ENCODE measurements around the gene MRPS18A.
"Not testable (repeated sequence)": the region's sequence is repeated elsewhere in the genome, so short reads cannot be mapped to it uniquely, and the experiment has no call there.

Gene MRPS18A

DNA sequence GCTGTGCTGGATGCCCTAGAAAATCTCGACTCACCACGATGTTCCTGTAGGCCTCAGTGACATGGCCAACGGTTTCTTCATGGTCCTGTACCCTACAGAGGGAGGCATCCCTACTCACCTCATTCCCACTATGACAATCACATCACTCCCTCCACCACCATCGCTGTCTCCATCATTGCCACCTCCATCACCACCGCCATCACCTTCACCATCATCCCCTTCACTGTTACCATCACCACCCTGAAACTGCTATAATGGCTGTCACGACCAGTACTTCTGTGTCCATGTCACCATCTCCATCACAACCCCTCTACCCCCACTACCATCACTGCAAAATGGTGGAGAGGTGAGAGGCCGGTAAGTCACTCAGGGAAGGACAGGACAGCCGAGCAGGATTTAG lies 29.8 kb upstream of the MRPS18A start:
- DNase-seq (ENCODE audit: low read depth): no peak

DNA sequence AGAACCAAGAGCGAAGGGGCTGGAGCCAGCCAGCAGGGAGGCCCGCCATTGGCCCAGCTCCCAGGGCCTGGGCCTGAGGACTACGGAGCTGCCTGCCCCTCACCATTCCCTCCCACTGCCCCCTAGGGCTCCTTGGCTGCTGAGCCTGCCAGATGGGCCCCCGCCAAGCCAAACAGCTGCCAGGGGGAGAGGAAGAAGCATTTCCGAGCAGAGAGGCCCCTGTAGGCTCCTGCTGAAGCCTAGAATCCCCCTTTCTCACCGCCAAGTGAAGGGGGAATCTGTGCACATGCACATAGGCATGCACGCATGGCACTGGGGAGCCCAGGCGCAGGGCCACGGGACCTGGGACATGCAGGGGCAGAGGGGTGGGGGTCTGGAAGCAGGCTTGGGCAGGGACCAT lies 28.5 kb upstream of the MRPS18A start:
- DNase-seq (ENCODE audit: low read depth): no peak

DNA sequence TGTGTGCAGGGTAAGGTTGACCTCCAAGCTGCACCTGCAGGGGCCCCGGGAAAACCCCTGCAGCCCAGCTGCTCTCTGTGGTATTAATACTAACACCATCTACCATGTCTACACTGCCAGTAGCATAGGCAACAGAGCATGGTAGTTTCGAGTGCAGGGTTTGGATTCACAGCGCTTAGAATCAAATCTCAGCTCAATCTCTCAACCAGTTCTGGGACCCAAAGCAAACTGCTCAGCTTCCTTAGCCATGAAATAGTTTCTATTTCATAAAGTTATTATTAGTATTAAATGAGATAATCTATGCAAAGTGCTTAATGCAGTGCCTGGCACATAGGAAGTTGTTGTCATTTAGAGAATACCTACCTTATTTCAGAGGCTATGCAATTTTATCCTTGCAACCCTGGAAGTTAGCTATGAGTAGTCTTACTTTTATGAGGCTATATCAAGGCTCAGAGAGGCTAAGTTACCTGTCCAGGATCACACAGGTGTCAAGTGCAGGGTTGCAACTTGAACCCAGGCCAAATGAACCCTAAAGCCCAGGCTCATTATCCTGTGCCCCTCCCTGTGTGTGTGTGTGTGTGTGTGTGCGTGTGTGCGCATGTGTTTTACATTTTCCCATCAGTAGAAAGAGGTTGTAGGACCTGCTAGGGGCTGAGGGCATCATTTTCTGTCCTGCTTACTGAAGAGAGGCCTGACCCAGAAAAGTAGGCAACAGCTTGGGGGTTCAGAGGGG lies 27.6 kb upstream of the MRPS18A start:
- DNase-seq (ENCODE audit: low read depth): no peak

DNA sequence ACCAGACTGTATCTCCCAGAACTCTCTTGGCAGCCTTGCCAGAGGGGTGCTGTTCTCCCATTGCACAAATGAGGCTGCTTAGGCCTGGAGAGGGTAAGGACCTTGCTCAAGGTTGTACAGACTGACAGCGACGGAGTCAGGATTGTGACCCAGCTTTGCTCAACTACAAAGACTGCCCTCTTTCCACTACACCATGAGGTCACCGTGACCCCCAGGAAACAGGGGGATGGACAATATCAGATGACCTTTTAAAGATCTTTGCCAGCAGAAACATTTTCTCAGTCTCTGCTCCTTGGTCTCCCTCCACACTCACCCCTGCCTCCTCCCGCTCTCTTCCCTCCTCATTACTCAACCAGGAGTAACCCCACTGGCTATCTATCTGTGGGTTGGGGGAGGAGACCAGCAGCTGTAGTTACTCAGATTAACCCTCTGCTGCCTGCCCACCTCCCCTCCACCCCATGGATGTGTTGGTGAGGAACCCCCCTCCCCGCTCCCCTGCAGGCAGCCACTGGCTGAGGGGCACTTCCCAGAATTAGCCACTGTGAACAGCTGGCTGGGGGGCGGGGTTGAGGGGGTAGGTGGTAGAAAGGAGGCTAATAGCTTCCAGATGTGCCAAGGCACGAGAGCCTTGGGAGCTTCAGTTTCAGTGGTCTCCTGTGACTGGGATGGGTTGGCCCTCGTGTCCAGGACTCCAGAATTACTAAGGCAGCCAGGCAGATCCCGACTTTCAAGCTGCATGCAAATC lies 26.9 kb upstream of the MRPS18A start:
- no peak for DNase-seq (ENCODE audit: low read depth)

DNA sequence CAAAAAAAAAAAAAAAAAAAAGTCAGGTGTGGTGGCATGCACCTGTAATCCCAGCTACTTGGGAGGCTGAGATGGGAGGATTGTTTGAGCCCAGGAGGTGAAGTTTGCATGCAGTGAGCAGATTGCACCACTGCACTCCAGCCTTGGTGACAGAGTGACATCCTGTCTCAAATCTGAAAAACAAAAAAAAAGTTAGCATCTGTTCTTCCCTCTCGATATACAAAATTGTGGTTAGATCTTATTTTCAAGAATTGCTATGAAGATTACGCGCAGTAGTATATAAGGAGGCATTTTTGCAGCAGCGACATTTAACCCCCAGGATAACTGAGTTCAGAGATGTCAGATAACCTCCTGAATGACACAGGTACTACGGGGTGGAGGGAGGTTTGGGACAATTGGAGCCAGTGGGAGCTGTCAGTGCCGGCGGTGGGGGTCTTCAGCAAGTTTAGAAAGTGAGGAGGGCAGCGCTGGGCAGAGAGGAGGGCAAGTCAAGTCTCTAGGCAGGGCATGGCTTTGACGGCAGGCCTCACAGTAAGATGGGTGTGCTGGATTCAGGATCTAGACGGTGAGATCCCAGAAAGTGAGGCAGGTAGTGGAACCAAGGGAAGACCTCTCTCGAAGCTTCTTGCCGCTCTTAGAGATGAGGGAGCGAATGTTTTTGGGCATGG lies 26.2 kb upstream of the MRPS18A start:
- DNase-seq (ENCODE audit: low read depth): no peak

DNA sequence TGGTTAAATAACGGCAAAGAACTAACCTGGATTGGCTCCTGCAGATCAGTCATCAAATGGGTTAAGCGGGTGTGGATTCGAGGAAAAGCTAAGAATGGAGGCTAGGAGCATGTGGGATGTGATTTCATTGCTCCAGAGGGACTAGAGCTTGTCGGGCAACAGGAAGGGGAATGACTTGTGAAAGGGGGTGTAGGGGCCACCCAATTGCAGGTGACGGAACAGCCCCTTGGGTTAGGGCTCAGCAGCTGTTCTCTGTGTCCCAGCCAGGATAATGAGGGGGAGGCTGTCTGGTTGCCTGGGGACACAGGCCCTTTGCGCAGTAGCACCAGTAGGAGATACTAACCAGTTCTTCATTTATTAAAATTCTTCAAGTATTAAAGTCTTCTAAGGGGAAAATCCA lies 25.0 kb upstream of the MRPS18A start:
- no peak for DNase-seq (ENCODE audit: low read depth)

DNA sequence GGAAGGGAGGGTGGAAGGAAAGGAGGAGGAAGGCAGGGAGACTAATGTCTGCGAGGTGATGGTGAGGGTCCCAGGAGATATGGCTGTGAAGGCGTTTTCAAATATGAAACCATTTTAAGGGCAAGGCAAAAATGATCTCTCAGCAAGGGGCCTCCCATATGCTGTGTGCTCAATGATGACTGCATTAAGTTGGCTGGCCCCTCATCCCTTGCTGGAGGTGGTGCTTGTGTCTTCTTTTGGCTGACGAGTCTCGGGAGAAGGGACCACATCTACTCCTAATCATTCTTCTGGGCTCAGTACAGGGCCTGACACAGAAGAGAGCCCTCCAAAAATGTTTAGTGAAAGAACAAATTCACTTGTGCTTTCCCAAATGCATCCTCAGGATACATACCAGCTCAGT lies 23.0 kb upstream of the MRPS18A start:
- DNase-seq (ENCODE audit: low read depth): no peak

DNA sequence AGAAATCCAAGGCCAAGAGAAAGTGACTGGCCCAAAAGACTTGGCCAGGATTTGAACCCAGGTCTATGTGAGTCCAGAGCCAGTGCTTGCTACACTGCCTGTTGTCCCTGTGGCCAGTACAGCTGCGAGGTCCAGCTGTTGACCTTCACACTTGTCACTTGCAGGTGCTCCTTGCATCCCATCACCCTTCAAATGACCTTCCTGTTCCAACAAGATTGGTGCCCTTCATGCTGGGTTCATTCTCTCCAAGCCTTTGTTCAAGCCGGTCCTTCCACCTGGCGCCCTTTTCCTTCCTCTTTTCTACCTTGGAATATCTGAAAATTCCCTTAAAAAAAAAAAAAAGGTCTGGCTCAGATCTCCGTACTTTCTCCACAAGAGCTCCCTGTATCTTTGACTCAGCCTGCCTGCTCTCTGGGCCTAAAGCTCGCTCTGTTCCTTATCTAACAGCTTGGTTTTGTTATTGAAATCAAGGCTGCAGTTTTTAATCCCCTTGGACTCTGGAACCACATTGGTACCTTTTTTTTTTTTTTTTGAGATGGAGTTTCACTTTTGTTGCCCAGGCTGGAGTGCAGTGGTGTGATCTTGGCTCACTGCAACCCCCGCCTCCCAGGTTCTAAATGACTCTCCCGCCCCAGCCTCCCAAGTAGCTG lies 22.2 kb upstream of the MRPS18A start:
- DNase-seq (ENCODE audit: low read depth): no peak

DNA sequence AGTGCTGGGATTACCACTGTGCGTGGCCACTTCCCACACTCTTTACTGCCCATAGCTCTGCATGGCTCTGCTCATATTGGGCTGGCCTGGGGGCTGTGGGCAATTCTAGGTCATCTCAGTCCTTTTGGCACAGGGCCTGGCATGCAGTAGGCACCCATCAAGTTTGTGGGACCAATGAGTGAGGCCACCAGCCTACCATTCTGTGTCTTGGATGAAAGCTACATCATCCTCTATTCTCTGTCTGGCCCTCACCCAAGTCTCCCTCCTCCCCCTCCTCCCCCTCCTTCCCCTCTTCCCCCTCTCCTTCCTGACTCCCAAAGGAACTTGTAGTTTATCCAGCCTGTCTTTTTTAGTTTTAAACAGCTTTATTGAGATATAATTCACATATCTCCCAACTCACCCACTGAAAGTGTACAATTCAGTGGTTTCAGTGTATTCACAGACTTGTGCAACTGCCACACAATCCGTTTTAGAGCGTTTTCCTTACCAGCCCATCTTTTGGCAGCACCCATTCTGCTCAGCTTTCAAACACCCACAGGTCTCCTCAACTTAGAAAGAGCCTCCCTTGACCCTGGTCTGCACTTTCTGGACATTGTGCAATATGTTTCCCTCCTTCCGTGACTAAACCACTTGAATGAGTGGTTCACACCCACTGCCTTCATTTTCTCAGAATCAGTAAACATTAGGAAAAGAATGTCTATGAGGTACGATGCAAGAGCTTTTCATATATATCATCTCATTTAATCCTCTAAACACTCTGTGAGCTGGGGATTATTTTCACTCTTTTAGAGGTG lies 21.5 kb upstream of the MRPS18A start:
- no peak for DNase-seq (ENCODE audit: low read depth)

DNA sequence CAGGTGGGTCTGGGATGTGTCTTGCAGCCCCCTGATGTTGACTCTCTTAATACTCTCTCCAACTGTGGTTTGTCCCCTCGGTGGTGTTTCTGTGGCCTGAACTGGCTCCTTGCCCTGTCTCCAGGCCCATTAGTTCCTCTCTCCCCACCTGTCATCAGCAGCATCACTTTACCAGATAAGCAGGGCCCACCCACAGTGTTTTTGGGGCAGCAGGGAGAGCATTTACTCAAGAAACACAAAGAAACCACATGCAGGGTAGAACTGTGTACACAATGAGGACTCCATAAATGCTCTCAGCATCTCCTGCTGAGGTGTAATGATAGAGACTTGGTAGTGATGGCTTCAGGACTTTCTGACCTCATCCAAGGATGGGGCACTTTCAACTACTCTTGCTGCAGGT lies 20.2 kb upstream of the MRPS18A start:
- DNase-seq (ENCODE audit: low read depth): no peak

DNA sequence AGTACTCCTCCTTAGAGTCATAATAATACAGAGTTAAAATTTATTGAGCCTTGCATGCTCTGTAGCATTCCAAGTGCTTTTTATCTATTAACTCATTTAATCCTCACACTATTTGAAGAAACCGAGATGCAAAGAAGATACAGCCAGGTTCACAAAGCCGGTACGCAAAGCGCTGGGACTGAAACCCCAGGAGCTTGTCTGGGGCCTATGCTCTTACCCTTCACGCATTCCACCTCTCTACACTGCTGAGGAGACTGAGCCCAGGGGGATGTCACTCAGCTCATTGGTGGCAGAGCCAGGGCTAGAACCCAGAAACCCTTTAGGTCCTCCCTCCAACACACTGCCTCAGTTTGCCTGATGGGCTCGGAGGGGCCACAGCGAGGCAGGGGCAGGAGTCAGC lies 19.7 kb upstream of the MRPS18A start:
- DNase-seq (ENCODE audit: low read depth): no peak

DNA sequence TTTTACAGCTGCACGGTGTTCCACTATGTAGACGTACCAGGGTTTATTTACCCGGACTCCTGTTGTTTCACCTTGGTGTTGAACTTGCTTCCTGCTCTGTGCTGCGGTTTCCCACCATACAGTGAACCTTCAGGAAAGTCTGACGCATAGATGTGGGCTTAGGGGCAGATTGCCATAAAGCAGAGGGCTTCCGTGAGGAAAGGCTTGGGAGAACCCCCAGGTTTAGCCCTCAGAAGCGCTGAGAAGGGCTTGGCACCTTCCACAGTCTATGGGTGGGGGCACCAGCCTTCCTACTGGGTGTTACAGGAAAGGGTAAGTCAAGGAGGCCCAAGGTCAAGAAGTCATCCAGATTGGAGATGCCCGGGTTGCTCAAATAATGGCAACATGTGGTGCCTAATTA lies 19.2 kb upstream of the MRPS18A start:
- DNase-seq (ENCODE audit: low read depth): no peak

DNA sequence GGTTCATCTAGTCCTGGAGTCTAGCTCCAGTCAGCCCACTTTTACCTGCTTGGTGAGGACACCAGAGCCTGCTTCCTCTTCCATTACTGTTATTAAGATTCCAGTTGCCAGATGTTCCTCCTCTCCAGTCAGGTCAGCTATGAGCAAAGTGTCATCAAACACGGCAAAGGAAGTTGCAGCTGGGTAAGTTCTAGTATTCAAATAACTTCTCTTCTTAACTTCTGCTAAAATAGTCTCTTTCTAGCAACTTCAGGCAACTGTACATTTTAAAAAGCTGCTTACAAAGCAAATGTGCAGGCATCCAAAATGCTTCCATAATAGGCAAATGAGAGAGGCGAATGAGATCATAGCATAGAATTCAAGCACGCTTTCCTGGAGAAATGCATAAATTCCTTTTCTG lies 18.4 kb upstream of the MRPS18A start:
- DNase-seq (ENCODE audit: low read depth): no peak

DNA sequence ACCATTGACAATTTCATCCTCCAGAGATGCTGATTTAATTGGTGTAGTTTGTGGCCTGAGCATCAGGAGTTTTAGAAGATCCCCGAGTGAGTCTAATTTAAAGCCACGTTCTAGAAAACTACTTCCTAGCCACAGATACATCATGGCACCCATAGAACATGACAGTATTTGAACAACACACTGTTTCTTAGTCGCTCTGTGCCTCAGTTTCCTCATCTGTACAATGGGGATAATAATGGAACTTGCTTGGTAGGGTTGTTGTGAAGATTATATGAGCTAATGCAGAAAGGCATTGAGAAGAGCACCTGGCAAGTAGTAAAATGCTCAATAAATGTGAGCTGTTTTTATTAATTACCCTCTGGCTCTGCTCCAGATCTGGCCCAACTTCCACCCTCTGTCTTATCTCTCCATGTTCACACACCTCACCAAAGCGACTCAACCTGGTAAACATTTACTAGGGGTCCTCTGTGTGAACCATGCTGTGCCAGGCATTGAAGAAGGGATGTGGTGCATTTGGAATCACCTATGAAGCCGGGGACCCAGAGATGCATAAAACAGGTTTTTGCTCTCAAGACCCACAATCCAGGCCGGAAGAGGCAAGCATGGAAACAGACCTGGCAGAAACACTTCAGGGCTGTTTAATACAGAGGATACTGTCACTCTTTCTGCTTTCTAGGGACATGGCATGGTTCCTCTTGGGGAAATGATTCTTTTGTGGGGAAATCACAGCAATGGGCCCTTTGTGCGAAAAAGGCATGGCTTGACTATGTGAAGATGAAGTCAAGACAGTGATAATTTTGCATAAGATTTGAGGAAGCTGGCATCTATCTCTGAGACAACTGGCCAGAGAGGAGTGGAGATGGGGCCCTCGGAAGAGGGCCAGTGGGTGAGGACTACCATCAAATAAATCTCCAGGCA lies 16.2 kb upstream of the MRPS18A start:
- no peak for DNase-seq (ENCODE audit: low read depth)

DNA sequence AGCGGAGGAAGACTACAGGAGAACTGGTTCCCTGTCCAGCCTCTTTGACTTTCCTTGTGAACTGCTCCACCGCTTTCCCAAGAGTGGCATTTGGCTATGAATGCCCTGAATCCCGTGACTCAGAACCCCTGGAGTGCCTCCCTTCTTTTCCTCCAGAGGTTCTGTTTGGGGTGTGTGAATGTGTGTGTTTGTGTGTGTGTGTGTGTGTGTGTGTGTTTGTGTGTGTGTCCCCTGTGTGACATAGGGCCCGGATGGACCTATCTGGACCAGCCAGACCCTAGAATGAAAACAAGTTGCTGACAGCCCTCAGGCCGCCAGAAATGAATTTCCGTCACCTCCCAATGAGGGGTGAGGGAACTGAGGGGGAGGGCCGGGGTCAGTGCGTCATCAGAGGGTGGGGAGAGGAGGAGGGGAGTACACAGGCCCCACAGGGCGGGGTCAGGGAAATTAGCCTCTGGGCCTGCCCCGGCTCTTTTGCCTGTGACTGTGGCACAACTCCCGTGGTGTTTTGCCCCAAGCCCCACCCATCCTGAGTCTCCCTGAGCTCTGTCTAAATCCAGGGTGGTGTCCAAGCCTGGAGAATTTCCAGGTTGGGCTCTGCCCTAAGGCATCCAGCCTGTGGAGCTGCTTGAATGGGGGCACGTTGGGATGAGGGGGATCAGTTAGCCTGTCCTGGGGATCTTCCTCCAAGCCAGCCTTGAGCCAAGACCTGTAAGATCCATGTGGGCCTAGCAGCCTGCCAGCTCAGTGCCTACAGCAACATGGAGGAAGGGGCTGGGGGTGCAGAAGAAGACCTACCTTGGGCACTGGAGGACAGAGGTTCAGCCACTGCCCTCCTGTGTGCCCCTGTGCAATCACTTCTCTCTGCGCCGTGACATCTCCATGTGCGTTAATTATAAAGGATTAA lies 15.2 kb upstream of the MRPS18A start:
- no peak for DNase-seq (ENCODE audit: low read depth)

DNA sequence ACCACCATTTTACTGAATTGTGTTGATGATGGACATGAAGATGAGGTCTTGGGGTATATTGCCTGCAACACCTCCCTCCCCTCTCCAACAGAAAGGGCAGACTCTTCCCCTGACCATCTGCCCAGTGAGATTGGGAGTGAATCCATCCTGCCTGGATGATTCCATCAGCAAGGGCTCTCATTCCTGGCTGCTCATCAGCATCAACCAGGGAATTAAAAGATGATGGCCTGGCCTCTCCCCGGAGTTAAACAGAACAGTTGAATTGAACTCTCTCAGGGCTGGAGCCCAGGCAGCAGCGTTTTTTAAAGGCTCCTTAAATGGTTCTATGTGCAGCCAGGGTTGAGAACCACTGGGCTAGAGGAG lies 14.6 kb upstream of the MRPS18A start:
- no peak for DNase-seq (ENCODE audit: low read depth)

DNA sequence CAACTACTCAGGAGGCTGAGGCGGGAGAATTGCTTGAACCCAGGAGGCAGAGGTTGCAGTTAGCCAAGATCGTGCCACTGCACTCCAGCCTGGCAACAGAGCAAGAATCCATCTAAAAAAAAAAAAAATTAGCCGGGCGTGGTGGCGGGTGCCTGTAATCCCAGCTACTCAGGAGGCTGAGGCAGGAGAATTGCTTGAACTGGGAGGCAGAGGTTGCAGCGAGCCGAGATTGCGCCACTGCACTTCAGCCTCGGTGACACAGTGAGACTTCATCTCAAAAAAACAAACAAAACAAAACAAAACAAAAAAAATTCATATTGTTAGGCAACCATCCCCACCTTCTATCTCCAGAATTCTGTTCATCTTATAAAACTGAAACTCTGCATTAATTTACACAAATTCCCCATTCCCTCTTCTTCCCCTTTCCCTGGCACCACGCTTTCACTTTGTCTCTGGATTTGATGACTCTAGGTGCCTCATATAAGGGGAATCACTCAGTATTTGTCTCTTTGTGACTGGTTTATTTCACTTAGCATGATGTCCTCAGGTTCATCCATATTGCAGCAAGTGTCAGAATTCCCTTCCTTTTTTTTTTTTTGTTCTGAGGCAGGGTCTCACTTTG lies 13.5 kb upstream of the MRPS18A start:
- not testable (repeated sequence) for DNase-seq (ENCODE audit: low read depth)

DNA sequence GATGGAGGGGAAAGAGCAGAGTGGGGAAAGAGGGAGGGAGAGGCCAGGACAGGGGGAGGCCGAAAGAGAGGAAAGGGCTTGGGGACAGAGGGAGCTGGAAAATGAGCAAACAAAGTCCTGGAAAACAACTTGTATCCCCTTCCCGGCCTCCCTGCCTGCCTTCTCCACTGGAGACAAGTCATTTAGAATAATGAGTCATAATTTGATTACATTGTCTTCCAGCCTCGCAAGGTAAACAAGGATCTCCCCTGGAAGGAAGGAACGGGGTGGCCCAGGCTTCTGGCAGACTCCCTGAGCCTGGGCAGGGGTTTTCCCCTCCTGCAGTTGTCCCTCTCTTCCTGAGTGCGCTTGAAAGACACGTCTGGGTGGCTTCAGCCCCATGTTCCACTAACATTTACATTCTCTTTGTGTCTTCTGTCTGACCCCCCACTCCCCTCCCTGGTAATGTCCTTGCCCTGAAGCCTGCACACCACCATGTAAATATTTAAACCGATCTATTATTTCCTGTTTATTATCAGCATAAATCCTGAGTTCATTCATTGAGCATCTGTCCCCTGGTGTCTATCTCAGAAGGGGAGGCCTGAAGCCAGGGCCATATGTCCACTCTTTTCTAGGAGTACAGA lies 12.1 kb upstream of the MRPS18A start:
- DNase-seq (ENCODE audit: low read depth): no peak

Data from stimulated activated CD8-positive, alpha-beta memory T cell treated with anti-CD3 and anti-CD28 coated beads, Interleukin-12 subunit alpha, Interleukin-12 subunit beta, amount 100 ng/mL, for 4 hours (primary cell).